HG03039 (cell line): ENCODE results near the gene CHST11.

ENCODE experiments used
- ATAC-seq: cut with Tn5 transposase; IDR thresholded peaks from one replicate; pipeline ENCODE4 v1.9.1; 2021; ENCODE audit warnings: mild to moderate bottlenecking, moderate library complexity; ENCODE audit not compliant: unreplicated experiment

Gene CHST11

DNA sequence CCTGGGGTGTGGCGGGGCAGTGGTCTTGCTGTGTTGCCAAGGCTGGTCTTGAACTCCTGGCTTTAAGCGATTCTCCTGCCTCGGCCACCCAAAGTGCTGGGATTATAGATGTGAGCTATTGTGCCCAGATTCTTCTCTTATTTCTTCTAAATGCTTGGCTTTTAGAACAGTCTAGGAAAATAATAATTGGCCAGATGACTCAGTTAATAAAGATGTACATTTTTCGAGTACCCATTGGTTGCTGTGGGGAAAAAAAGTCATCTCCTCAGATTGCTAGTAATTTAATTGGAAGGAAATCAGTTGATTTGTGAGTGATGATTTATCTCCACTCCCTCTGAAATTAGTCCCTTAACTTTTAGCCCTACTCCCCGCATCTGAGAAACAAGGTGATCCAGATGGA, 45.5 kb downstream of the CHST11 start:
- ATAC-seq: no peak

DNA sequence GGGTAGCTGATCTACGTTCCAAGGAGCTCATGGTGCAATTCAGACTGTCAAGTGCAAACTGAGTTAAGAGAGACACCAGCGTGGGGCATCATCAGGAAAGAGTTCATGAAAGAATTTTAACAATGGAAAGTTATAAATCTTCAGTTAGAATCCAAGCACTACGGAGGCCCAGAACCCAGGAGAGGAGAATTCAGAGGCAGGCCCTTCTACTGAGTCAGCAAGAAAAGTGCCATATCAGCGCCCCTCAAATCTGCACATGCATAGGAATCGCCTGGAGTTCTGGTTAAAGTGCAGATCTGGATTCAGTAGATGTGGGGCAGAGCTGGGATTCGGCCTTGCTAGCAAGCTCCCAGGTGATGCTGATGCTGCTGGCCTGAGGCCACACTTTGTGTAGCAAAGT, 45.9 kb downstream of the CHST11 start:
- no peak for ATAC-seq

GRCh38 chr12:104503191-104503590, 46.4 kb downstream of the CHST11 start:
- no peak for ATAC-seq

DNA sequence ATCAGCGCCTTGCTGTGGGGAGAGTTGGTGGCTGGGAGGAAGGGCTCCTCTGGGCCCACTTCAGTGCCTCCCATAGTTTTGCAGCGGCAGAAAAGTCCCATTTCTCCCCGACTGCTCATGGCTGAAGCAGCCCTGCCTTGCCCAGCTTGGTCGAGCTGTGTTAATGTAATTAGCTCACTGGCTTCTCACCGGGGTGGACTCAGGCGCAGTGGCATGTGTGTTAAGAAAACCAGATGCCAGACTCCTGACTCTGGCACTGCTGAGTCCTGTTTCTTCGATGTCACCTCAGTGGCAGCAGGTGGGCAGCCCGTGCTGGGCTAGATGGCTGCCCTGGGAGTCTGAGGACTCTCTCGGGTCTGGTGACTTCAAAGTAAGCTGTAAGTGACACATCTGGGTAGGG, 47.4 kb downstream of the CHST11 start:
- ATAC-seq: no peak

GRCh38 chr12:104505095-104505818, 48.5 kb downstream of the CHST11 start:
- peak; percentile 91 for ATAC-seq

- ATAC-seq: no peak
Measured at GRCh38 chr12:104506676-104507401, 50.1 kb downstream of the CHST11 start.

- no peak for ATAC-seq
Measured at GRCh38 chr12:104507672-104508071, 50.9 kb downstream of the CHST11 start.

- no peak for ATAC-seq
Measured at GRCh38 chr12:104508752-104509446, 52.2 kb downstream of the CHST11 start.

DNA sequence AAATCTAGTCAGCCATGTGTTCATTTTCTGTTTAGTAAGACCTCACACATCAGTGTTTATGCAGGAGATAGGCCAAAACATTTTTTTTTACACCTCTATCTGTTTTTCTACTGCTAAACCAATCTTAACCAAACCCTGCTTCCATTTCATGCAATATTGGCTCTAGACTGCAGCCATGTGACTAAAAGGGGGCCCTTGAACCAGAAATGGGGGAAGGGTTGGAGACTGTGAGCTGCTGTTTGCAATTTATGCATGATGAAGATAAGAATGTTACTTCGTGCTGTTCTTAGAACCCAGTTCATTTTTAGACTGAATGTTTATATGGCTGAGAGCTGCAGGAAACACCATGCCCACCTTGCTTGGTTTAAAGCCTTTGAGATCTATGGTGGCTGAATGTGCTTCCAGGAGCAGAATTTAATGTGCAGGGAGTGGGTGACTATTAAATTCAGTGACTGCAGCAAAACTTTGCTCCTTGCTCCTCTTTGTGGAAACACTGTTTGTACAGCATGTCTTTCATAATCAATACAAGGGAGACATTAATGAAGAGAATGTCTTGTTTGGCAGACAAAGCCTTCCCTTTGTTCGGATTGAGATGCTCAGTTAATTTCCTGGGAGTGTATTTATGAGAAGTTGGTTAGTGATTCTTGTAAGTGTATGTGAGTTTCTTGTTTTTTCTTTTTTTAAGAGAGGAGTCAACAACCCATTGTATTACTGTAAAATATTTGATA, 53.6 kb downstream of the CHST11 start:
- no peak for ATAC-seq

GRCh38 chr12:104510873-104511440, 54.2 kb downstream of the CHST11 start:
- ATAC-seq: no peak

- no peak for ATAC-seq
Measured at GRCh38 chr12:104513681-104514080, 56.9 kb downstream of the CHST11 start.

DNA sequence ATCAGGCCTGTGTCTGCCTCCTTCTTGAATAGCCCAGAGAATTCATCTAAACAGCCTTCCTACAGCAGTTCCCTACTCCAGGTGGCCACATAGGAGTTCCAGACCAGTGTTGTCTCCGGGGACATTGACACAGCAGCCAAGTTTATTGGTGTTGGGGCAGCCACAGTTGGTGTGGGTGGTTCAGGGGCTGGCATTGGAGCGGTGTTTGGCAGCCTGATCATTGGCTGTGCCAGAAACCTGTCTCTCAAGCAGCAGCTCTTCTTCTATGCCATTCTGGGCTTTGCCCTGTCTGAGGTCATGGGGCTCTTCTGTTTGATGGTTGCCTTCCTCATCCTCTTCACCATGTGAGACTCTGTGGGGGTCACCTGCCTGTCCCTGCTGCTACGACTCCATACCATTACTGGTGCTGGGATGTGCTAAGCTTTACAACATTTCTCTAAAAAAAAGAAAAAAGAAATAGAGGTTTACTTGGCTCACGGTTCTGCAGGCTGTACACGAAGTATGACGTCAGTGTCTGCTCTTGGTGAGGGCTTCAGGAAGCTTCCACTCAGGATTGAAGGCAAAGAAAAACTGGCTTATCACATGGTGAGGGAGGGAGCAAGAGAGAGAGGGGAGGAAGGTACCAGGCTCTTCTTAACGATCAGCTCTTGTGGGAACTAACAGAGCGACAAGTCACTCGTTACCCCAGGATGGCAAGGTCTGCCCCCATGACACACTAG, 57.5 kb downstream of the CHST11 start:
- ATAC-seq: no peak

DNA sequence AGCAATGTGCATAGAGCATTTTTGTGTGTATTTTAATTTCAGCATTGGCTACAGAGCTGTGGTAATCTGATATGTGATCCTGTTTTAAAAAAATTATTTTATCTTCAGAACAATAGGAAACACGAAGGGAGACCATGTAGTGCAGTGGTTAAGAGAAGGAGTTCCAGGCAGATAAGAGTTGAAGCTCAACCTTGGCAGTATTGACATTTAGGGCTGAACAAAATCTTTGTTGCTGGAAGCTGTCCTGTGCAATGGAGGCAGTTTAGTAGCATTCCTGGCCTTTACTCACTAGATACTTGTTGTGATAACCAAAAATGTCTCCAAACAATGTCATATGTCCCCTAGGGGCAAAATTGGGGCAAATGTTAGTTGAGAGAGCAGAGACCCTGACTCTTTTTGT, 59.2 kb downstream of the CHST11 start:
- no peak for ATAC-seq

GRCh38 chr12:104516821-104517220, 60.1 kb downstream of the CHST11 start:
- no peak for ATAC-seq

- no peak for ATAC-seq
Measured at GRCh38 chr12:104517880-104518279, 61.1 kb downstream of the CHST11 start.

- ATAC-seq: no peak
Measured at GRCh38 chr12:104519190-104520019, 62.7 kb downstream of the CHST11 start.

- ATAC-seq: peak; percentile 45
Measured at GRCh38 chr12:104520242-104520900, 63.6 kb downstream of the CHST11 start.

DNA sequence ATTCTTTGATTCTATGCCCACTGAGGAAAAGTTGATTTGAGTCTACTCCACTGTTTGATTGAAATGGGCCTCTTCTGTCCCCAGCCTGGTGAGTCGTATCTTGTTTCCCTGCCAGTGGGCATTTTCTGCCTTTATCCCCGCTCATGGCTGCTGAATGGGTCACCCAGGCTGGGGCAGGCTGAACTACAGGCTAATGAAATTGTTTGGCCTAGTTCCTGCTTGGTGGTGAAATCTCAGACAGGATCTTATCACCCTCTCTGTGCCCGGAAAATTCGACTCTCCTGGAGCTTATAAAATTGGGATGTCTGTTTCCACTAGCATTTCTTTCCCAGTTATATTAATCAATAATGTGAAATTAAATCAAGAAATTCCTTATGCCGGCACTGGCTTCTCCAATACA, 65.0 kb downstream of the CHST11 start:
- no peak for ATAC-seq
